Thoracic aorta (tissue), 2 donors: ENCODE data around the gene RNF6. TPM values are rescaled to one million over a fixed set of nuclear protein-coding genes. Genes with fewer than 3 reads are reported as not detected.
"Not testable (repeated sequence)": the region's sequence is repeated elsewhere in the genome, so short reads cannot be mapped to it uniquely, and the experiment has no call there.

Experiments used
- ATAC-seq: fragments of 150-250 bp; one replicate; pipeline ENCODE4 v1.8.0; 2017; ENCODE audit warnings: low read depth; ENCODE audit not compliant: insufficient number of reproducible peaks, low FRiP score
- DNase-seq: peaks from one replicate; pipeline ENCODE4 v3.0.0-alpha.2; 2020; ENCODE audit warnings: low spot score
- H3K27ac ChIP-seq, 2 donors: fragments of 200-600 bp; sonication (generic); 1 replicate in 1 of 2; 2 replicates in 1 of 2; pipeline ENCODE4 v1.5.1; 2016; ENCODE audit warnings: mild to moderate bottlenecking in 2 of 2, moderate library complexity in 2 of 2
- H3K27me3 ChIP-seq: fragments of 200-600 bp; sonication (generic); replicated peaks from 2 replicates; pipeline ENCODE4 v1.6.0; 2016; ENCODE audit warnings: mild to moderate bottlenecking; ENCODE audit not compliant: insufficient read depth
- H3K36me3 ChIP-seq: fragments of 200-600 bp; sonication (generic); one replicate; pipeline ENCODE4 v1.5.1; 2016
- H3K4me1 ChIP-seq, 2 donors: fragments of 200-600 bp; sonication (generic); 1 replicate in 1 of 2; 2 replicates in 1 of 2; pipeline versions ENCODE4 v1.5.1 to v1.6.0; 2016; ENCODE audit warnings: low read depth in 2 of 2, mild to moderate bottlenecking in 1 of 2; ENCODE audit not compliant: control insufficient read depth in 1 of 2
- H3K4me3 ChIP-seq: fragments of 200-600 bp; sonication (generic); 2 replicates; pipeline ENCODE4 v1.5.1; 2016; ENCODE audit warnings: mild to moderate bottlenecking
- H3K9me3 ChIP-seq: fragments of 200-600 bp; sonication (generic); 2 replicates; pipeline ENCODE4 v1.5.1; 2016
- total RNA-seq, 2 donors: library from RNA; depleted of rRNA; stranded (reverse); fragments of >200 nt; gene quantifications; one replicate each; pipeline versions ENCODE4 v1.1.0 to v1.2.3, GENCODE V29; 2016
- TF ChIP-seq, protein P1 (sequence below): fragments of 200-600 bp; sonication (generic); IDR thresholded peaks from one replicate; pipeline ENCODE4 v1.5.1; 2019; ENCODE audit warnings: antibody characterized with exemption

The RNF6 gene
- total RNA-seq, 2 donors from 2014 or later = 22.6 to 23.6 TPM

DNA sequence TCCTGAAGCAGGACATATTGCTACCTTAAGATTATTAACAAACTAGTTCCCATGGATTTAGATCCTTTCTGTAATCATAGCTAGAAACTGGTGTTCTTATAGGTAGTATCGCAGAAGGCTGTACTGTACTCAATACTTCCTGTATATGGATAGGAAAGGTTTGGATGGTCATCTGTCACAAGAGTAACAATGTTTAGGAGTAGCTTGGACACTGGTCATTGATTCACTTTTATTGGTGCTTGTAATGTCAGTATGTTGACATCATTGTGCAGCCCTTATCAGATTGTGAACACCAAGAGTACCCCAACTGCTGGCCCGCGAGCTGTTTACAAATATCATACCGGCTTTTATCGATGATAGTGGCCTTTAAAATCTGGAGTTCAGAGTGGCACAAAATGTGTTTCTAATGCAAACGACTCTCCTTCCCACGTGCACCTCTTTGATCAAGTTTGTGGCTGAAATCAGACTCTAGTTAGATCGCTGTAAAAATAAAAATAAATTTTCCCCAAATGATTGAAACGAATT lies 31.2 kb upstream of the RNF6 start:
- Histone ChIP-seq H3K4me1 (peaks cover 7 to 23% of the 10 kb centered on the region in 2 donors), H3K27me3 (no peaks in the 10 kb centered on the region), H3K27ac (peak overlapping the region; percentile 76 to 87), H3K4me3 (peak overlapping the region; percentile 81), H3K36me3 (no peaks in the 10 kb centered on the region), H3K9me3 (no peaks in the 10 kb centered on the region)
- TF ChIP-seq, protein P1, sequence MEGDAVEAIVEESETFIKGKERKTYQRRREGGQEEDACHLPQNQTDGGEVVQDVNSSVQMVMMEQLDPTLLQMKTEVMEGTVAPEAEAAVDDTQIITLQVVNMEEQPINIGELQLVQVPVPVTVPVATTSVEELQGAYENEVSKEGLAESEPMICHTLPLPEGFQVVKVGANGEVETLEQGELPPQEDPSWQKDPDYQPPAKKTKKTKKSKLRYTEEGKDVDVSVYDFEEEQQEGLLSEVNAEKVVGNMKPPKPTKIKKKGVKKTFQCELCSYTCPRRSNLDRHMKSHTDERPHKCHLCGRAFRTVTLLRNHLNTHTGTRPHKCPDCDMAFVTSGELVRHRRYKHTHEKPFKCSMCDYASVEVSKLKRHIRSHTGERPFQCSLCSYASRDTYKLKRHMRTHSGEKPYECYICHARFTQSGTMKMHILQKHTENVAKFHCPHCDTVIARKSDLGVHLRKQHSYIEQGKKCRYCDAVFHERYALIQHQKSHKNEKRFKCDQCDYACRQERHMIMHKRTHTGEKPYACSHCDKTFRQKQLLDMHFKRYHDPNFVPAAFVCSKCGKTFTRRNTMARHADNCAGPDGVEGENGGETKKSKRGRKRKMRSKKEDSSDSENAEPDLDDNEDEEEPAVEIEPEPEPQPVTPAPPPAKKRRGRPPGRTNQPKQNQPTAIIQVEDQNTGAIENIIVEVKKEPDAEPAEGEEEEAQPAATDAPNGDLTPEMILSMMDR = no peak
- no peak for DNase-seq
- ATAC-seq = no peak

DNA sequence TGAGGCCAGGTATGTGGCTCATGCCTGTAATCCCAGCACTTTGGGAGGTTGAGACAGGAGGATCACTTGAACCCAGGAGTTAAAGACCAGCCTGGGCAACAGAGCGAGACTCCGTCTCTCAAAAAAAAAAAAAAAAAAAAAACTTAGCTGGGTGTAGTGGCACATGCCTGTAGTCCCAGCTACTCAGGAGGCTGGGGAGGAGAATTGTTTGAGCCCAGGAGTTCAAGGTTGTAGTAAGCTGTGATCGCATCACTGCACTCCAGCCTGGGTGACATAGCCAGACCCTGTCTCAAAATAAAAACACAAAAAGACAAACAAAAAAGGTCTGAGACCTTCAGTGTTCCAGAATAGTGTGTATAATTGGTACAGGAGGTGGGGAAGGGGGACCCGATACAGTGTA lies 29.9 kb upstream of the RNF6 start:
- peaks cover 7 to 21% of the 10 kb centered on the region in 2 donors for H3K4me1 ChIP-seq
- H3K9me3 ChIP-seq, H3K4me3 ChIP-seq, ATAC-seq, H3K36me3 ChIP-seq, DNase-seq, H3K27me3 ChIP-seq, H3K27ac ChIP-seq: not testable (repeated sequence)

DNA sequence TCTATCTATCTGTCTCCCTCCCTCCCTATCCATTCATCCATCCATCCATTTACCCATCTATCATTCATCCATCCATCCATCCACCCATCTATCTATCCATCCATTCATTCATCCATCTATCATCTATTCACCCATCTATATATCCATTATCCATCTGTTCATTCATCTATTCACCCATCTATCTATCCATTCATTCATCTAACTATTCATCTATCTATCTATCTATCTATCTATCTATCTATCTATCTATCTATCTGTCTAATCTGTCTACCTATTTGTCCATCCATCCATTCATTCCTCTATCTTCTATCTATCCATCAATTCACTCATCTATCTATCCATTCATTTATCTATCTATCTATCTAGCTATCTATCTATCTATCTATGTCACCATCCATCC lies 27.4 kb upstream of the RNF6 start:
- Histone ChIP-seq H3K4me1 (no peaks in the 10 kb centered on the region), H3K36me3 (no peaks in the 10 kb centered on the region), H3K4me3 (no peak overlapping the region), H3K9me3 (no peaks in the 10 kb centered on the region), H3K27me3 (no peaks in the 10 kb centered on the region), H3K27ac (no peak overlapping the region)
- no peak for ATAC-seq
- no peak for DNase-seq
- TF ChIP-seq, protein P1 = no peak

DNA sequence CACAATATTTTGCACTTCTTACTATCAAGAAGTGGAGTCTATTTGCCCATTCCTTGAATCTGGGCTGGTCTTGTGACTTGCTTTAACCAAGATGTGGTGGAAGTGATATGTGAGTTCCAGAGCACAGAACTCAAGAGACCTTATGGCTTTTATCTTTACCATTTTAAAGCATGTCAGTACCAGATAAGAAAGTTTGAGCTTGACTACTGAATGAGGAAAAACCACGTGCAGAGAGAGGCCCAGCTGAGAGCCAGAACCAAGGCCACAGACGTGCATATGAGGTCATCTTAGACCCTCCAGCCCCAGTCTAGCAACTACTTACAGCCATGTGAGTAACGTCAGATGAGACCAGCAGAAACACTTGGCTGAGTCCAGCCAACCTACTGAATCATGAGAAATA lies 25.5 kb upstream of the RNF6 start:
- no peaks in the 10 kb centered on the region for H3K9me3 ChIP-seq
- no peak overlapping the region for H3K4me3 ChIP-seq
- no peak overlapping the region for H3K27ac ChIP-seq
- TF ChIP-seq, protein P1 = no peak
- DNase-seq (no peak), ATAC-seq (no peak)
- no peaks in the 10 kb centered on the region for H3K4me1 ChIP-seq
- H3K36me3 ChIP-seq = no peaks in the 10 kb centered on the region
- H3K27me3 ChIP-seq = no peaks in the 10 kb centered on the region

DNA sequence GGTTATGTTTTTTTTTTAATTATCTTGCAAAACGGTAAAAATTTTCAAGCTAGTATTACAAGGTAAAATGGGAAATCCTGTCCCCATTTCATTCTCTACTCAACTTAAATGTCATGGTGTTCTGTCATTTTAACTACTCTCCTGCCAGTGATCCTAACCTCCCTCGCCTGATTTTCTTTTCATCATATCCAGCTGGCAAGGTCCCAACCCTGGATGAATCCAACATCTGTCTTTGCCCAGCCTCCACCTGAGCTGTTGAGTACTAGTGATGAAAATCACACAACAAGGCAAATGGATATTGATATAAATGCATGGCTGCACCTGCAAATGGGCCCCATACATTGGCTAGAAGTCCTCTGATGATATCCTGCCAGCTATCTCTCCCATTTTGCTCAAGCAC lies 24.9 kb upstream of the RNF6 start:
- H3K36me3 ChIP-seq = no peaks in the 10 kb centered on the region
- ATAC-seq (no peak), DNase-seq (no peak)
- no peak overlapping the region for H3K4me3 ChIP-seq
- H3K27ac ChIP-seq = no peak overlapping the region
- TF ChIP-seq, protein P1 = no peak
- H3K4me1 ChIP-seq = no peaks in the 10 kb centered on the region
- H3K27me3 ChIP-seq = no peaks in the 10 kb centered on the region
- H3K9me3 ChIP-seq = no peaks in the 10 kb centered on the region

DNA sequence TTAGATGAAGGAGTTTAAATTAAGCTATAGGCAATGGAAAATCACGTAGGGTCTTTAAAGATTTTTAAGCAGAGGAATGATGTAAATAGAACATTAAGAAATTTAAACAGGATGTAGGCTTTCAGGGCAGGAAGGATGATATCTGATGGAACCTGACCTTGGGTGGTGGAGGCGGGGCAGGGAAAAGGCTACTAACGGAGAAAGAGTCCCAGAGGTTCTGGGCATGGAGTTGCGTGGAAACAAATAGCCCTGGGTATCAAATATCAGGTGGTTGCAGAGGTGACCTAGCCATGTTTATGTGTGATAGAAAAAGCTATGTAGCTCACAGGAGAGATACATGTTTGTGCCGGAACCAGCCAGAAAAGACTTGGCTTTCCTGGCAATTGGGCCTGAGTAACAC lies 24.0 kb upstream of the RNF6 start:
- no peaks in the 10 kb centered on the region for H3K36me3 ChIP-seq
- TF ChIP-seq, protein P1 = no peak
- H3K9me3 ChIP-seq = no peaks in the 10 kb centered on the region
- no peaks in the 10 kb centered on the region for H3K4me1 ChIP-seq
- no peak overlapping the region for H3K4me3 ChIP-seq
- no peak overlapping the region for H3K27ac ChIP-seq
- no peaks in the 10 kb centered on the region for H3K27me3 ChIP-seq
- ATAC-seq (no peak), DNase-seq (no peak)
